ENCODE measurements around the gene PRKCG.

Gene PRKCG

DNA sequence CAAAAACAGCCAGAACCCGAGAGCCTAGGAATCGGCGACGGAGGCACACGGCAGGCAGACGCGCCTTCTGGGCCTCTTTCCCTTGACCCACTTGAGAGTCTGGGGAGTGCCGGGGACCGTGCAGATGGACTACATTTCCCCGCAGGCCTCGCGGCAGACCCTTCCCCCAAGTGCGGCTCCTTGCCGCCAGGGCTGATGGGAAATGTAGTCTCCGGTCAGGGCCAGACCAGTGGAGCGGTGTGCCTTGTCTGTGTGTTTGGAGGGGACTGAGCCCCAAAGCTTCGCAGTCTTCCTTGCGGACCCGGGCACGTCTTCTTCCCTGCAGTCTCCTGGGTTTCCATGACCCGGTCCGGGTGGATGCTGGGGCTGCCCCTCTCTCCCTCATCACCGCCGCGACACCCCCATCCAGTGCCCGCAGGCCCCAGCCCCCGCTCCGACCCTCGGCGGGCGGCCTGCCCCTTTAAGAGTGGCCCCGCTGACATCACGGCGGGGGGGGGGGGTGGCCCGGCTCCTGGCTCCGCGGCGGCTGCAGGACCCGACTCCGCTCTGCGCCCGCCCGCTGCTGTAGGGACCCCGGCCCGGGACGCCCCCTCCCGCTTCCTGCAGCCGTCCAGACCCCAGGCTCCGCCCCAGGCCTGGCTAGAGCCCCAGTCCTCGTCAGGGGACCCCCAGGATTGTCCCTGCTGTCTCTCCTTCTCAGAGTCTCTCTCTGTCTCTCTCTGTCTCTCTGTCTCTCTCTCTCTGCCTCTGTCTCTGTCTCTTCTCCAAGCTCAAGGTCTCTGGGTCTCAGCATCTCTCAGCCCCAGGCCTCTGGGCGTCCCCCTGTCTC lies 26.3 kb downstream of the PRKCG start:
- Histone ChIP-seq H2BK5ac (ENCODE audit: low read length) (peak overlapping the region; percentile 45), H3K79me1 (ENCODE audit: low read depth, low read length) (peaks cover 3% of the 10 kb centered on the region), H4K91ac (ENCODE audit: low read depth, low read length, poor library complexity) (no peak overlapping the region), H3K18ac (ENCODE audit: low read length) (peak overlapping the region; percentile 96), H3K14ac (ENCODE audit: low read length) (peak overlapping the region; percentile 25), H3K27ac (replicated peaks; ENCODE audit: low read length) (peak overlapping the region; percentile 73), H3K4me3 (ENCODE audit: low read length in 2 of 2) (peak overlapping the region; percentile 84 to 95), H2AK5ac (ENCODE audit: low read depth, low read length) (no peak overlapping the region), H4K8ac (ENCODE audit: low read depth, low read length) (no peak overlapping the region), H3K4me2 (ENCODE audit: insufficient read depth, low read length, poor library complexity, severe bottlenecking) (peak overlapping the region; percentile 72), H2BK12ac (ENCODE audit: low read length) (no peak overlapping the region), H3K9ac (ENCODE audit: low read depth, low read length, poor library complexity) (peak overlapping the region; percentile 76), H3K4me1 (ENCODE audit: control insufficient read depth in 2 of 2, insufficient read depth in 1 of 2, low read depth in 1 of 2, low read length in 2 of 2) (peaks cover 10 to 14% of the 10 kb centered on the region in 2 donors), H3K23ac (ENCODE audit: low read depth, low read length, poor library complexity) (no peak overlapping the region), H3K36me3 (replicated peaks in 1 of 2; ENCODE audit: control insufficient read depth in 2 of 2, insufficient read depth in 2 of 2, low read length in 2 of 2) (peaks cover 3 to 13% of the 10 kb centered on the region in 2 donors), H2BK120ac (ENCODE audit: low read depth, low read length) (peak overlapping the region; percentile 13), H2AFZ (ENCODE audit: low read length) (peak overlapping the region; percentile 91), H3K27me3 (ENCODE audit: control insufficient read depth in 3 of 3, insufficient read depth in 3 of 3, low read depth in 1 of 3, low read length in 3 of 3) (peaks cover 0 to 25% (median 3%) of the 10 kb centered on the region in 3 experiments), H3K4ac (ENCODE audit: low read length) (no peak overlapping the region), H3K9me3 (replicated peaks in 1 of 2; ENCODE audit: control insufficient read depth in 2 of 2, insufficient read depth in 1 of 2, low read depth in 1 of 2, low read length in 2 of 2) (no peaks in the 10 kb centered on the region), H2BK15ac (ENCODE audit: low read length) (peak overlapping the region; percentile 32)
- DNase-seq (ENCODE audit: low spot score), result peak; percentile 77
- no CpG with 5 or more reads among the region's 51 CpGs for WGBS, 2 donors (ENCODE audit: extremely low coverage in 2 of 2, insufficient read length in 2 of 2, insufficient replicate concordance in 1 of 2)

DNA sequence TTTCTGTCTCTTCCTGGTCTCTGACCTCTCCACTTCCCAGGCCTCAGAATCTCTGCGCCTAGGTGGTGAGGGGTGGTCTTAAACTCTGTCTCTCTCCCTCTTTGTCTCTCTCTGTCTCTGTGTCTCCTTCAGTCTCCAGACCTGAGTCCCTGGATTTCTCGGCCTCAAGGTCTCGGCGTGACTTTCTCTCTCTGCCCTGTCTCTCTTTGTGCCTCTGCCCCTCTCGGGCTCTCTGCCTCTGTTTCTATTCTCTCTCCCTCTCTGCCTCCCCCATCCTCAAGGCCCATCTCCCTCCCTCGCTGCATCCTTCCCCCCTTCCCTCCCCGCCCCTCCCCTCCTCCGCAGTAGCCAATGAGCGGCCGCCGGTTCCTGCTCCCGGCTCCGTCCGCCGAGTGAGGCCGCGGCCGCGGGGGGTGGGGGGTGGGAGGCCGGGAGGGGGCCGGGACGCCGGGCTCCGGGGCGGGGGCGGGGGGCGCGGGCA lies 27.0 kb downstream of the PRKCG start, which contains the start of gene CACNG7:
TSS of gene CACNG7 (plus strand) at position 344 of the 481 bp plus-strand sequence. CDS start 3,554 bp downstream, outside the sequence.
- peaks cover 0 to 25% (median 3%) of the 10 kb centered on the region in 3 experiments for H3K27me3 ChIP-seq (ENCODE audit: control insufficient read depth in 3 of 3, insufficient read depth in 3 of 3, low read depth in 1 of 3, low read length in 3 of 3)
- peaks cover 10 to 14% of the 10 kb centered on the region in 2 donors for H3K4me1 ChIP-seq (ENCODE audit: control insufficient read depth in 2 of 2, insufficient read depth in 1 of 2, low read depth in 1 of 2, low read length in 2 of 2)
- no CpG with 5 or more reads among the region's 28 CpGs for WGBS, 2 donors (ENCODE audit: extremely low coverage in 2 of 2, insufficient read length in 2 of 2, insufficient replicate concordance in 1 of 2)
- peaks cover 3% of the 10 kb centered on the region for H3K79me1 ChIP-seq (ENCODE audit: low read depth, low read length)
- peak within 1 kb of the TSS; percentile 91 for H2AFZ ChIP-seq (ENCODE audit: low read length)
- peaks cover 5 to 19% of the 10 kb centered on the region in 2 donors for H3K36me3 ChIP-seq (replicated peaks in 1 of 2; ENCODE audit: control insufficient read depth in 2 of 2, insufficient read depth in 2 of 2, low read length in 2 of 2)
- no peak within 1 kb of the TSS for H2BK12ac ChIP-seq (ENCODE audit: low read length)
- peak within 1 kb of the TSS; percentile 44 for H2BK120ac ChIP-seq (ENCODE audit: low read depth, low read length)
- H3K27ac ChIP-seq (replicated peaks; ENCODE audit: low read length), result peak within 1 kb of the TSS; percentile 73
- H2BK15ac ChIP-seq (ENCODE audit: low read length), result peak within 1 kb of the TSS; percentile 83
- H3K4ac ChIP-seq (ENCODE audit: low read length), result no peak within 1 kb of the TSS
- peak within 1 kb of the TSS; percentile 77 for H3K4me2 ChIP-seq (ENCODE audit: insufficient read depth, low read length, poor library complexity, severe bottlenecking)
- no peak within 1 kb of the TSS for H4K8ac ChIP-seq (ENCODE audit: low read depth, low read length)
- peak within 1 kb of the TSS; percentile 25 for H3K14ac ChIP-seq (ENCODE audit: low read length)
- peak within 1 kb of the TSS; percentile 98 for H3K18ac ChIP-seq (ENCODE audit: low read length)
- peak within 1 kb of the TSS; percentile 90 to 95 for H3K4me3 ChIP-seq (ENCODE audit: low read length in 2 of 2)
- peak within 1 kb of the TSS; percentile 34 for H3K23ac ChIP-seq (ENCODE audit: low read depth, low read length, poor library complexity)
- peak; percentile 57 for DNase-seq (ENCODE audit: low spot score)
- H2AK5ac ChIP-seq (ENCODE audit: low read depth, low read length), result peak within 1 kb of the TSS; percentile 79
- peak within 1 kb of the TSS; percentile 96 for H3K9ac ChIP-seq (ENCODE audit: low read depth, low read length, poor library complexity)
- H4K91ac ChIP-seq (ENCODE audit: low read depth, low read length, poor library complexity), result no peak within 1 kb of the TSS
- H2BK5ac ChIP-seq (ENCODE audit: low read length), result peak within 1 kb of the TSS; percentile 47
- H3K9me3 ChIP-seq (replicated peaks in 1 of 2; ENCODE audit: control insufficient read depth in 2 of 2, insufficient read depth in 1 of 2, low read depth in 1 of 2, low read length in 2 of 2), result no peaks in the 10 kb centered on the region

GRCh38 chr19:53909471-53910169 lies 27.6 kb downstream of the PRKCG start:
- Histone ChIP-seq H3K14ac (ENCODE audit: low read length) (no peak overlapping the region), H3K9me3 (replicated peaks in 1 of 2; ENCODE audit: control insufficient read depth in 2 of 2, insufficient read depth in 1 of 2, low read depth in 1 of 2, low read length in 2 of 2) (no peaks in the 10 kb centered on the region), H2BK5ac (ENCODE audit: low read length) (peak overlapping the region; percentile 47), H3K18ac (ENCODE audit: low read length) (peak overlapping the region; percentile 98), H3K36me3 (replicated peaks in 1 of 2; ENCODE audit: control insufficient read depth in 2 of 2, insufficient read depth in 2 of 2, low read length in 2 of 2) (peaks cover 8 to 24% of the 10 kb centered on the region in 2 donors), H2BK120ac (ENCODE audit: low read depth, low read length) (peak overlapping the region; percentile 44), H2BK15ac (ENCODE audit: low read length) (peak overlapping the region; percentile 83), H2AFZ (ENCODE audit: low read length) (peak overlapping the region; percentile 88), H4K8ac (ENCODE audit: low read depth, low read length) (no peak overlapping the region), H3K79me1 (ENCODE audit: low read depth, low read length) (peaks cover 3% of the 10 kb centered on the region), H3K4ac (ENCODE audit: low read length) (no peak overlapping the region), H3K9ac (ENCODE audit: low read depth, low read length, poor library complexity) (peak overlapping the region; percentile 96), H3K27me3 (ENCODE audit: control insufficient read depth in 3 of 3, insufficient read depth in 3 of 3, low read depth in 1 of 3, low read length in 3 of 3) (peaks cover 0 to 25% (median 3%) of the 10 kb centered on the region in 3 experiments), H3K4me2 (ENCODE audit: insufficient read depth, low read length, poor library complexity, severe bottlenecking) (peak overlapping the region; percentile 77), H3K4me1 (ENCODE audit: control insufficient read depth in 2 of 2, insufficient read depth in 1 of 2, low read depth in 1 of 2, low read length in 2 of 2) (peaks cover 10 to 14% of the 10 kb centered on the region in 2 donors), H2BK12ac (ENCODE audit: low read length) (no peak overlapping the region), H4K91ac (ENCODE audit: low read depth, low read length, poor library complexity) (no peak overlapping the region), H3K23ac (ENCODE audit: low read depth, low read length, poor library complexity) (peak overlapping the region; percentile 34), H2AK5ac (ENCODE audit: low read depth, low read length) (peak overlapping the region; percentile 79), H3K27ac (replicated peaks; ENCODE audit: low read length) (peak overlapping the region; percentile 62), H3K4me3 (ENCODE audit: low read length in 2 of 2) (peak overlapping the region; percentile 90 to 95)
- peak; percentile 35 for DNase-seq (ENCODE audit: low spot score)
- WGBS, 2 donors (ENCODE audit: extremely low coverage in 2 of 2, insufficient read length in 2 of 2, insufficient replicate concordance in 1 of 2), result no CpG with 5 or more reads among the region's 47 CpGs

Measured in neuronal stem cell (in vitro differentiated cells).